Neural cell (in vitro differentiated cells): Measurements from ENCODE around the gene PTGES.

Source experiments
- CTCF ChIP-seq: fragments of 450-650 bp; IDR thresholded peaks from 2 replicates; pipeline ENCODE4 v1.5.1; 2014; ENCODE audit warnings: antibody characterized with exemption, mild to moderate bottlenecking, moderate library complexity; ENCODE audit not compliant: poor library complexity, severe bottlenecking
- EP300 ChIP-seq: fragments of 450-650 bp; conservative IDR thresholded peaks from 2 replicates; pipeline ENCODE4 v1.6.1; 2014; ENCODE audit warnings: antibody characterized with exemption, mild to moderate bottlenecking, moderate library complexity; ENCODE audit not compliant: poor library complexity, severe bottlenecking
- EZH2 ChIP-seq: fragments of 200-600, 300-800 bp; shearing (Covaris generic), sonication (generic); IDR thresholded peaks from 2 replicates; pipeline ENCODE4 v1.6.1; 2014; ENCODE audit warnings: antibody characterized with exemption, low read length, borderline replicate concordance, mild to moderate bottlenecking; ENCODE audit not compliant: insufficient read depth, poor library complexity, severe bottlenecking
- MXI1 ChIP-seq: fragments of 450-650 bp; conservative IDR thresholded peaks from 2 replicates; pipeline ENCODE4 v1.6.1; 2014; ENCODE audit warnings: antibody characterized with exemption, mild to moderate bottlenecking; ENCODE audit not compliant: poor library complexity, severe bottlenecking
- POLR2AphosphoS5 ChIP-seq: IDR thresholded peaks from 2 replicates; pipeline ENCODE4 v1.6.1; 2012
- RAD21 ChIP-seq: fragments of 450-650 bp; conservative IDR thresholded peaks from 2 replicates; pipeline ENCODE4 v1.6.1; 2014; ENCODE audit warnings: antibody characterized with exemption, mild to moderate bottlenecking, moderate library complexity
- REST ChIP-seq: IDR thresholded peaks from 2 replicates; pipeline ENCODE4 v1.6.1; 2012; ENCODE audit warnings: borderline replicate concordance
- SMC3 ChIP-seq: fragments of 450-650 bp; conservative IDR thresholded peaks from 2 replicates; pipeline ENCODE4 v1.6.1; 2014; ENCODE audit warnings: antibody characterized with exemption, mild to moderate bottlenecking, moderate library complexity; ENCODE audit not compliant: poor library complexity
- TAF1 ChIP-seq: IDR thresholded peaks from 2 replicates; pipeline ENCODE4 v1.6.1; 2012; ENCODE audit warnings: low read depth

- TF ChIP-seq CTCF, result no peak
- TF ChIP-seq EP300, result no peak
- no peak for TF ChIP-seq REST
- TF ChIP-seq EZH2, result no peak
- TF ChIP-seq MXI1, result no peak
- no peak for TF ChIP-seq TAF1
- TF ChIP-seq SMC3, result no peak
- no peak for TF ChIP-seq POLR2AphosphoS5
- no peak for TF ChIP-seq RAD21
Observed at GRCh38 chr9:129701549-129701948, 51.3 kb downstream of the PTGES start.
